Measurements from ENCODE around the gene LPAR1. TPM values are rescaled to one million over a fixed set of nuclear protein-coding genes. Genes with fewer than 3 reads are reported as not detected.

The LPAR1 gene
- polyA plus RNA-seq, 3 donors = 3.6 to 87.3 (median 13.4) TPM

- no peak overlapping the region for H3K27ac ChIP-seq (ENCODE audit: low read depth, low read length)
- whole genome bisulfite sequencing, 3 donors = 44 to 57% (median 48%) methylated on average over 4 of the region's 4 CpGs
Observed at GRCh38 chr9:110911659-110912418, 126.4 kb downstream of the LPAR1 start.

GRCh38 chr9:110908894-110909293 is 129.4 kb downstream of the LPAR1 start:
- no peak overlapping the region for H3K27ac ChIP-seq (ENCODE audit: low read depth, low read length)
- 85 to 94% (median 90%) methylated on average over 2 of the region's 2 CpGs for WGBS, 3 donors

DNA sequence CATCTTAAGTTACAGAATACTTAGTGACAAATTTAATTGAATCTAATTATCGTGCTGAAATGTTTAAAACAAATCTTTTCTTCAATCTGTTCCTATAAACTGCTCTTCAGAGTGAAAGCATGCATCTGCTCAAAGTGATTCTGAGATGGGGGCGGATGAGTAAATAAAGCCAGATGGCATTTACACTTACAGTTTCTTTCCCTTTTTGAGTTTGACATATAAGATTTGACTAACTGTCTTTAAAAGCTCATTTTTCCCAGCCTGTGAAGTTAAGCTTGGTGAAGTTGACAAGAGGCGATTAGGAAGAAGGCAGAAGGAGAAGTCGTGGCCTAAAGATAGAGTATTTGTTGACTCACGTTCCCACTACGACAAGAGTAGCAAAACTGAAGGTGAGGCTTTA is 137.4 kb downstream of the LPAR1 start:
- 57 to 65% (median 58%) methylated on average over 6 of the region's 6 CpGs for WGBS, 3 donors
- no peak overlapping the region for H3K27ac ChIP-seq (ENCODE audit: low read depth, low read length)

DNA sequence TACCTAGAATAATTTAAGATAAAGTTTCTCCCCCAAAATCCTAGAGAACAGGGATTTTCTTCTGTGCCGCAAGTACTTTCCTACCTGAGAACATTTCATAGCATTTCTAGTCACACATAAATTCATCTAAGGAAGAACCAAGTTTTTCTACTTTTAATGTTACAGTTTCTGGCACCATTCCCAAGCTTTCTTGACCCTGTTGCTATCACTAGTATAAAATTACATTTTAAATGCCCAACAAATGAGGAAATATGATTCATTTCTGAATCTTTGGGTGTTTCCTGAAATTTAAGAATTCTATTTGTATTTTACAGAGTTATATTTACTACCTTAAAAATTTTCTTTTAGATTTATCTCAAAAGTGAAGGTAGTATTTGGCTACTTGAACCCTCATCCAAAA is 137.8 kb downstream of the LPAR1 start:
- WGBS, 3 donors = 74 to 95% (median 94%) methylated on average over 1 of the region's 1 CpG
- no peak overlapping the region for H3K27ac ChIP-seq (ENCODE audit: low read depth, low read length)

DNA sequence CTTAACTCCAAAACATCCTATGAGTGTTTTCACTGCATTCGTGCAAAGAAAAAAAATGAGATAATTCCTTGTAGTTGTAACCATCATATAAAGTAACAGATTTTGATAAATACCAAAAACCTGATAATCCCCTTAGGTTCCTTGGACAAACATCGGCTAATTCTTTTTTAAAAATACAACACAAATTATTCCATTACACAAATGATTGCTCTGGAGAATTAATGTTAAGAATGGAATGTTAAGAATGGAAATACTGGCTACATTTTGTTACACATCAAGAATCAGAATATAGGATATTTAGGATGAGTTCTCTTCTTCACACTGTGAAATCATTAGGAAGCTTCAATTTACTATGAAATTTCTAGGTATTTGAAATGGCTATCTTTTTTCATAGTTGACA is 139.4 kb downstream of the LPAR1 start:
- H3K27ac ChIP-seq (ENCODE audit: low read depth, low read length) = no peak overlapping the region
- 59 to 86% (median 65%) methylated on average over 2 of the region's 2 CpGs for WGBS, 3 donors

- WGBS, 3 donors = 61 to 80% (median 62%) methylated on average over 7 of the region's 7 CpGs
- no peak overlapping the region for H3K27ac ChIP-seq (ENCODE audit: low read depth, low read length)
Observed at GRCh38 chr9:110898358-110898757, 139.9 kb downstream of the LPAR1 start.

- 57 to 94% (median 60%) methylated on average over 1 of the region's 1 CpG for WGBS, 3 donors
- H3K27ac ChIP-seq (ENCODE audit: low read depth, low read length) = no peak overlapping the region
Observed at GRCh38 chr9:110897943-110898342, 140.3 kb downstream of the LPAR1 start.

GRCh38 chr9:110895147-110895905 is 142.9 kb downstream of the LPAR1 start:
- WGBS, 3 donors = 40 to 78% (median 59%) methylated on average over 7 of the region's 7 CpGs
- H3K27ac ChIP-seq (ENCODE audit: low read depth, low read length) = no peak overlapping the region

DNA sequence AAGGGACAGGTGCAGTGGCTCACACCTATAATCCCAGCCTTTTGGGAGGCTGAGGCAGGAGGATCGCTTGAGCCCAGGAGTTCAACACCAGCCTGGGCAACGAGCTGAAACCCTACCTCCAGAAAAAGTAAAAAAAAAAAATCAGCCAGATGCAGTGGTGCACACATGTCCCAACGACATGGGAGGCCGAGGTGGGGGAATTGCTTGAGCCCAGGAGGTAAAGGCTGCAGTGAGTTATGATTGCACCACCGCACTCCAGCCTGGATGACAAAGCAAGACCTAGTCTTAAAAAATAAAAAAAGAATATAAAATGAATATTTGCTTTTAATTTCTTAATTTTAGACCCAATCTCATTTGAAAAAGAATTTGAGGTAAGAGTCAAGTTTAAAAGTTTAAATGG is 143.5 kb downstream of the LPAR1 start:
- WGBS, 3 donors = 83 to 95% (median 92%) methylated on average over 5 of the region's 5 CpGs
- no peak overlapping the region for H3K27ac ChIP-seq (ENCODE audit: low read depth, low read length)

- WGBS, 3 donors = 100% methylated on average over 1 of the region's 1 CpG
- no peak overlapping the region for H3K27ac ChIP-seq (ENCODE audit: low read depth, low read length)
Observed at GRCh38 chr9:110892689-110893088, 145.6 kb downstream of the LPAR1 start.

- H3K27ac ChIP-seq (ENCODE audit: low read depth, low read length) = no peak overlapping the region
- 65 to 91% (median 87%) methylated on average over 3 of the region's 3 CpGs for WGBS, 3 donors
Observed at GRCh38 chr9:110891760-110892159, 146.5 kb downstream of the LPAR1 start.

GRCh38 chr9:110890416-110890815 is 147.9 kb downstream of the LPAR1 start:
- no peak overlapping the region for H3K27ac ChIP-seq (ENCODE audit: low read depth, low read length)

DNA sequence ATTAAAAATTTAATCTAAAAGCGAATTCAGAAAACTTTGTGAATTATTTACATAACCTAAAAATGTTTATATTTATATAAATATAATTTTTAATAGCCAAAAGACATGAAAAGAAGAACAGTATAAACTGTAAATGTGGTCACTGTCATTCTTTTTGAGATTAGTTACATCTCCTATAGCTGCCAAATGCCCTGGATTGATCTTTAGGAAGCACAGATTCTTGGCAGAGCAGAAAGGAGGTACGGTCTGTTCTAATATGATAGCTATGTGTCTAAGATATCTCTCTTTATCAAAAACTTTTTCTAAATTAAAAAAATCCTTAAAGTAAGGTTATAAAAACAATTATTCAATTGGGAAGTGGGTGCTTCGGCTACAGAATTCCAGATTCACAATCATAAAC is 151.0 kb downstream of the LPAR1 start:
- no peak overlapping the region for H3K27ac ChIP-seq (ENCODE audit: low read depth, low read length)
- 72 to 81% (median 78%) methylated on average over 3 of the region's 3 CpGs for WGBS, 3 donors

GRCh38 chr9:110886832-110887231 is 151.4 kb downstream of the LPAR1 start:
- 37 to 67% (median 49%) methylated on average over 1 of the region's 1 CpG for WGBS, 3 donors
- no peak overlapping the region for H3K27ac ChIP-seq (ENCODE audit: low read depth, low read length)

GRCh38 chr9:110880189-110880588 is 158.1 kb downstream of the LPAR1 start:
- WGBS, 3 donors = 41 to 75% (median 43%) methylated on average over 3 of the region's 3 CpGs
- H3K27ac ChIP-seq (ENCODE audit: low read depth, low read length) = no peak overlapping the region

DNA sequence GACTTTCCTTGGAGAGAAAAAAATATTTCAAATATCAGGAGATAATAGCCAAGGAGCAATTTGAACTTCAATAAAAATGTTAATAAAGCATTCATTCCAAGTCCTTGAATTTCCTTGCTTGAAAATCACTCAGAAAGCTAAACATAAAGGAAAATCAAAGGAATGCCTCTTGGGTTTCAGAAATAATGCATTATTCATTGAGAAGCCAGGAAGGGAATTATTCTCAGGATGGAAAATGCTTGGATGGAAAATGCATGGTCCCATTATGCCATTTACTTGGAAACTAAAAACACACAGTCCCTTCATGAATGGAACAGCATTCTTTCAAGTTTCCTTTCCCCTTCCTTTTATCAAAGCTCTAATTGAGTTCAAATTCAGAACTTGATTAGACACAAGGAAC is 160.9 kb downstream of the LPAR1 start:
- no peak overlapping the region for H3K27ac ChIP-seq (ENCODE audit: low read depth, low read length)

GRCh38 chr9:110876929-110877328 is 161.3 kb downstream of the LPAR1 start:
- no peak overlapping the region for H3K27ac ChIP-seq (ENCODE audit: low read depth, low read length)
- WGBS, 3 donors = 80 to 96% (median 94%) methylated on average over 3 of the region's 3 CpGs

DNA sequence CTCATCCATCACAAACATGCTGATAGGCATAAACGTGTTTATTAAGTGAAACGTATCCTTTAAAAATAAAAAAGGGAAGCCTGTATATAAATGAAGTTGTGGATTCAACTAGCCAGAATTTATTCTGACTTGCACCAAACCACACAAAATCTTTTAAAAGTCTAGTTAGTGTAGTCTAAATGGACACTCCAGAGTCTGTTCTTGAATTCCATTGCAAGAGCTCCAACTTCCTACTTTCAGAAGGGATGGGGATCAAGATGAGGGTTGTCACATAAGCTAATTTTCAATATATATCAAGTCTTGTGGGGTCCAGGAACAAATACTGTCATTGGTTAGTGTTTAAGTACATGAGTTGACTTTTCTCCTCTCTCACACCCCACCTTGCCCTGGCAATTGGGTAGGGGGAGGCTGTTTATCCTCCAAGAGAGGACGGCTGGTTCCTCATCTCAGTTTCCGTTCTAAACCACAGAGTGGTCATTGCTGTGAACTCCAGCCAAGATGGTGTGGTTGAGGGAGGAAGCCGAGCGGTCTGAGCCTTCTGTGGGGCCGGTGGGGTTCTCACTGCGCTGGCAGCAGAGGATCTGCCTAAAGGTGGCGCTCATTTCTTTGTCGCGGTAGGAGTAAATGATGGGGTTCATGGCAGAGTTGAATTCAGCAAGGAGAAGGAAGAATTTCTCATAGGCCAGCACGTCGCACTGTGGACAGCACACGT is 163.2 kb downstream of the LPAR1 start:
- H3K27ac ChIP-seq (ENCODE audit: low read depth, low read length) = no peak overlapping the region
- WGBS, 3 donors = 47 to 89% (median 54%) methylated on average over 14 of the region's 14 CpGs

GRCh38 chr9:110872920-110873319 is 165.3 kb downstream of the LPAR1 start:
- WGBS, 3 donors = 43 to 86% (median 58%) methylated on average over 6 of the region's 6 CpGs
- no peak overlapping the region for H3K27ac ChIP-seq (ENCODE audit: low read depth, low read length)
